Measurements from ENCODE around the gene HEBP1.

- TF ChIP-seq CTCF (IDR thresholded peaks at IDR 0.05) (no peak), POLR2A (IDR thresholded peaks at IDR 0.05) (no peak)
Observed at GRCh38 chr12:12992418-12993130, 7.5 kb downstream of the HEBP1 start.

All from vagina (tissue), 2 donors.